ENCODE results near the gene COL4A2.
"Not testable (repeated sequence)": the region's sequence is repeated elsewhere in the genome, so short reads cannot be mapped to it uniquely, and the experiment has no call there.

GRCh38 chr13:110532258-110532657 lies 225.2 kb downstream of the COL4A2 start:
- TF ChIP-seq, protein P1, sequence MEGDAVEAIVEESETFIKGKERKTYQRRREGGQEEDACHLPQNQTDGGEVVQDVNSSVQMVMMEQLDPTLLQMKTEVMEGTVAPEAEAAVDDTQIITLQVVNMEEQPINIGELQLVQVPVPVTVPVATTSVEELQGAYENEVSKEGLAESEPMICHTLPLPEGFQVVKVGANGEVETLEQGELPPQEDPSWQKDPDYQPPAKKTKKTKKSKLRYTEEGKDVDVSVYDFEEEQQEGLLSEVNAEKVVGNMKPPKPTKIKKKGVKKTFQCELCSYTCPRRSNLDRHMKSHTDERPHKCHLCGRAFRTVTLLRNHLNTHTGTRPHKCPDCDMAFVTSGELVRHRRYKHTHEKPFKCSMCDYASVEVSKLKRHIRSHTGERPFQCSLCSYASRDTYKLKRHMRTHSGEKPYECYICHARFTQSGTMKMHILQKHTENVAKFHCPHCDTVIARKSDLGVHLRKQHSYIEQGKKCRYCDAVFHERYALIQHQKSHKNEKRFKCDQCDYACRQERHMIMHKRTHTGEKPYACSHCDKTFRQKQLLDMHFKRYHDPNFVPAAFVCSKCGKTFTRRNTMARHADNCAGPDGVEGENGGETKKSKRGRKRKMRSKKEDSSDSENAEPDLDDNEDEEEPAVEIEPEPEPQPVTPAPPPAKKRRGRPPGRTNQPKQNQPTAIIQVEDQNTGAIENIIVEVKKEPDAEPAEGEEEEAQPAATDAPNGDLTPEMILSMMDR (IDR thresholded peaks at IDR 0.05), result not testable (repeated sequence)
- not testable (repeated sequence) for TF ChIP-seq POLR2A (IDR thresholded peaks at IDR 0.05)

Data from vagina (tissue), 2 donors.